HepG2 (cell line): ENCODE measurements around the gene LINGO1. TPM values are rescaled to one million over a fixed set of nuclear protein-coding genes. Genes with fewer than 3 reads are reported as not detected.

Source experiments
- ATAC-seq: fragments of 200-7000 bp; cut with Tn5 transposase; 3 replicates; pipeline ENCODE4 v1.9.1; 2020; ENCODE audit warnings: mild to moderate bottlenecking, moderate library complexity
- BruUV-seq: library from RNA; stranded (reverse); fragments of 400-500 nt; replicated peaks from 2 replicates; lab custom pipeline; 2021; lab: Mats Ljungman, UMichigan
- CTCF ChIA-PET: fragments of 300-600 bp; formaldehyde crosslinking; extraction: SDS; loops from one replicate; lab custom pipeline; 2021; ENCODE audit warnings: low total read pairs, inconsistent platforms, low intra/inter-chr PET ratio; lab: Yijun Ruan, JAX
- POLR2A ChIA-PET: fragments of 350-600 bp; sonication (Branson Sonifier 250); formaldehyde crosslinking; loops from one replicate; lab custom pipeline; 2020; ENCODE audit warnings: antibody characterized with exemption, inconsistent platforms; lab: Yijun Ruan, JAX
- DNase-seq: peaks from one replicate; pipeline ENCODE4 v3.0.0-alpha.2; 2015; ENCODE audit warnings: low spot score
- FAIRE-seq: peaks from 3 replicates; lab custom pipeline; 2011; peaks lifted over from hg19 to GRCh38; lab: Jason Lieb, UNC
- H2AFZ ChIP-seq: one replicate; pipeline ENCODE4 v1.6.1; 2011; ENCODE audit warnings: low read length, inconsistent platforms
- H3K27ac ChIP-seq: fragments of 300-600 bp; 3 replicates; pipeline ENCODE4 v1.8.0; 2011; ENCODE audit warnings: mixed run types, mild to moderate bottlenecking, mixed read lengths, low read length, inconsistent platforms; ENCODE audit not compliant: insufficient read depth; ENCODE audit errors: extremely low read length
- H3K27me3 ChIP-seq, 2 experiments: fragments of 200-600 bp in 1 of 2; 2 replicates in 1 of 2; 3 replicates in 1 of 2; pipeline versions ENCODE4 v1.6.0 to v1.8.0; 2011; ENCODE audit warnings: low read length in 2 of 2, mild to moderate bottlenecking in 2 of 2, moderate library complexity in 2 of 2, inconsistent platforms in 1 of 2; ENCODE audit not compliant: insufficient read depth in 2 of 2, control insufficient read depth in 1 of 2
- H3K36me3 ChIP-seq, 2 experiments: fragments of 200-600 bp in 1 of 2; replicated peaks in 1 of 2; 2 replicates in 1 of 2; 3 replicates in 1 of 2; pipeline versions ENCODE4 v1.5.1 to v1.8.0; 2011; ENCODE audit warnings: low read length in 2 of 2, inconsistent platforms in 1 of 2; ENCODE audit not compliant: insufficient read depth in 2 of 2, control insufficient read depth in 1 of 2
- H3K4me1 ChIP-seq: 2 replicates; pipeline ENCODE4 v1.5.1; 2012; ENCODE audit warnings: low read length, inconsistent platforms; ENCODE audit not compliant: insufficient read depth
- H3K4me2 ChIP-seq: 2 replicates; pipeline ENCODE4 v1.6.0; 2011; ENCODE audit warnings: low read depth, low read length, inconsistent platforms
- H3K4me3 ChIP-seq, 3 experiments: fragments of 200-600 bp in 1 of 3; sonication (generic), shearing (Covaris generic) in 1 of 3; replicated peaks in 1 of 3; 2 replicates each; pipeline ENCODE4 v1.5.1; 2011 to 2016; ENCODE audit warnings: low read length in 3 of 3, inconsistent platforms in 2 of 3, low read depth in 2 of 3, mild to moderate bottlenecking in 2 of 3, control low read depth in 1 of 3, mixed read lengths in 1 of 3; ENCODE audit not compliant: insufficient read depth in 1 of 3
- H3K79me2 ChIP-seq: one replicate; pipeline ENCODE4 v1.6.1; 2011; ENCODE audit warnings: low read length, inconsistent platforms; ENCODE audit not compliant: insufficient read depth
- H3K9ac ChIP-seq: 2 replicates; pipeline ENCODE4 v1.6.0; 2011; ENCODE audit warnings: mild to moderate bottlenecking, low read depth, low read length, inconsistent platforms; ENCODE audit not compliant: insufficient read depth
- H3K9me3 ChIP-seq: 2 replicates; pipeline ENCODE4 v1.5.1; 2012; ENCODE audit warnings: mild to moderate bottlenecking, low read length
- H4K20me1 ChIP-seq: 2 replicates; pipeline ENCODE4 v1.6.0; 2011; ENCODE audit warnings: inconsistent platforms, mild to moderate bottlenecking, low read length, moderate library complexity; ENCODE audit not compliant: insufficient read depth
- AHR ChIP-seq: IDR thresholded peaks from 2 replicates; pipeline ENCODE4 v1.6.1; 2018; ENCODE audit warnings: missing genetic modification reagents, missing compliant biosample characterization
- BRD4 ChIP-seq: sonication (generic); formaldehyde crosslinking; IDR thresholded peaks from 2 replicates; pipeline ENCODE4 v1.4.0; 2020; ENCODE audit warnings: missing genetic modification reagents
- CAMTA2 ChIP-seq: sonication (generic); formaldehyde crosslinking; IDR thresholded peaks from 2 replicates; pipeline ENCODE4 v1.4.0; 2020; ENCODE audit warnings: mild to moderate bottlenecking, missing genetic modification reagents, borderline replicate concordance
- CC2D1A ChIP-seq: sonication (generic); formaldehyde crosslinking; IDR thresholded peaks from 2 replicates; pipeline ENCODE4 v1.8.1; 2023; ENCODE audit warnings: mild to moderate bottlenecking, missing genetic modification reagents
- HES4 ChIP-seq: sonication (generic); formaldehyde crosslinking; IDR thresholded peaks from 2 replicates; pipeline ENCODE4 v1.9.0; 2021; ENCODE audit warnings: mild to moderate bottlenecking, missing genetic modification reagents, borderline replicate concordance
- HMGA1 ChIP-seq: sonication (generic); formaldehyde crosslinking; conservative IDR thresholded peaks from 2 replicates; pipeline ENCODE4 v1.4.0; 2020; ENCODE audit warnings: missing genetic modification reagents
- HNRNPK ChIP-seq: fragments of 200-400 bp; formaldehyde crosslinking; IDR thresholded peaks from 2 replicates; pipeline ENCODE4 v1.6.1; 2018; ENCODE audit warnings: low read length, low read depth, moderate library complexity, mild to moderate bottlenecking; ENCODE audit not compliant: poor library complexity, severe bottlenecking
- KDM2A ChIP-seq: sonication (generic); formaldehyde crosslinking; IDR thresholded peaks from 2 replicates; pipeline ENCODE4 v1.4.0; 2020; ENCODE audit warnings: low read depth, missing genetic modification reagents, borderline replicate concordance
- RAD21 ChIP-seq: fragments of 450-650 bp; formaldehyde crosslinking; IDR thresholded peaks from 2 replicates; pipeline ENCODE4 v1.5.0; 2020; ENCODE audit warnings: mild to moderate bottlenecking
- SIN3B ChIP-seq: fragments of 150-350 bp; IDR thresholded peaks from 2 replicates; pipeline ENCODE4 v1.6.1; 2014; ENCODE audit warnings: low read length
- TEAD3 ChIP-seq: optimal IDR thresholded peaks from 2 replicates; pipeline ENCODE3; 2016; ENCODE audit warnings: borderline replicate concordance
- ZFX ChIP-seq: sonication (generic); formaldehyde crosslinking; IDR thresholded peaks from 2 replicates; pipeline ENCODE4 v1.4.0; 2020; ENCODE audit warnings: mild to moderate bottlenecking, low read depth, missing genetic modification reagents, moderate library complexity
- ZNF24 ChIP-seq: fragments of 450-650 bp; IDR thresholded peaks from 2 replicates; pipeline ENCODE4 v1.6.1; 2017; ENCODE audit warnings: antibody characterized with exemption, mild to moderate bottlenecking
- ZNF549 ChIP-seq: sonication (generic); formaldehyde crosslinking; IDR thresholded peaks from 2 replicates; pipeline ENCODE4 v1.5.0; 2020; ENCODE audit warnings: missing genetic modification reagents
- WGBS: methylation state at CpG from one replicate; pipeline ENCODE4 v1.1.6; 2017; ENCODE audit warnings: low lambda C conversion rate; 5-methylcytosine and 5-hydroxymethylcytosine counted together
- in situ Hi-C: cut with HindIII; loops from 2 replicates; pipeline ENCODE4 v1.10.0; 2017; ENCODE audit warnings: low pct_unique_long_range_greater_than_20kb; ENCODE audit not compliant: extremely low pct_ligation_motif_present
- intact Hi-C: fragments of 100-400 bp; cut with micrococcal nuclease; formaldehyde crosslinking; loops from one replicate; pipeline ENCODE4 v1.10.0; 2022; ENCODE audit not compliant: unreplicated experiment
- polyA plus RNA-seq, 8 experiments: library from polyadenylated mRNA; depleted of rRNA in 3 of 8; stranded (reverse) in 7 of 8; unstranded in 1 of 8; fragments of >200 nt; fragmentation: Illumina TruSeq in 4 of 8; extraction: Trizol in 4 of 8; gene quantifications; 2 replicates each; pipeline versions ENCODE4 v1.2.1 to v1.2.3, GENCODE V29; 2011 to 2016; ENCODE audit warnings: low read depth in 4 of 8, missing spikeins in 1 of 8, mixed read lengths in 1 of 8; ENCODE audit not compliant: insufficient read depth in 1 of 8
- total RNA-seq, 5 experiments: library from RNA; depleted of rRNA; stranded (reverse); fragments of >200 nt; fragmentation: Illumina TruSeq; extraction: Trizol; gene quantifications; 2 replicates each; pipeline ENCODE4 v1.2.3, GENCODE V29; 2016; ENCODE audit warnings: low read depth in 1 of 5
- TF ChIP-seq, protein P1 (sequence below): sonication (generic); formaldehyde crosslinking; IDR thresholded peaks from 2 replicates; pipeline ENCODE4 v1.4.0; 2020; ENCODE audit warnings: mild to moderate bottlenecking, missing genetic modification reagents
- TF ChIP-seq, protein P2 (sequence below): IDR thresholded peaks from 2 replicates; pipeline ENCODE4 v1.6.1; 2016; ENCODE audit warnings: low read depth, missing genetic modification reagents, missing compliant biosample characterization

Gene LINGO1
- total and polyA plus RNA-seq, 2 of the 13 experiments (the other 11 are each of a cell fraction or from before 2014, with no cell fraction given): 0.07 TPM; not detected in 1

DNA sequence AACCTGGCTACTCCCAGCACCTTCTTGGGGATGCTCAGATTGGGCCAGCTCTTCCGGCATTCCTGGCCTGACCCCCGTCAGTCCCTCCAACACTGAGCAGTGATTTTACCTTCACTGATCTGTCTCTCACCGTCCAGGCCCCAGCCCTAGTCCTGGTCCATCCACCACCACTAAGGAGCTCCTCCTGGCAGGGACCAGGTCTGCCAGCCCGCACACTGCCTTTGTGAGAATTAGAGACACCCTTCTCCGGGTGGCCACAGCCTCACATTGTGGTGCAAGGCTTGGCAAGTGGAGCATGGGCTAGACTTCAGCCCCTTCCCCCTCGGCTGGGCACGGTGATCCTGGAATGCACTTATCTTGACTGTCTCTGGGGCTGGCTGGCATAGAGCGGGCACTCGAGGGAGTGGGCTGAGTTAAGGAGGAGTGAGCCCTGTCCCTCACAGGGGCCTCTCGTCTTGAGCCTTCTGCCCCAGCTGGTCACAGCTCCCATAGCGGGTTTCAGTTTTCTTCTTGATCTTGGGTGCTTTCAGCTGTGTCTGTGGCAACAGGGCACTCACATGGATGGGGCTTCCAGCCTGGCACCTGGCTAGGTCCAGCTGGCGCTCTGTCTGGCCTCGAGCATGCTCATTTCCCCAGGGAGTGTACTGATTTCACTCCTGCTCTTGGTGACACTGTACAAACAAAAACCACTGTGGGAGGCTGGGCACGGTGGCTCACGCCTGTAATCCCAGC, 53.9 kb downstream of the LINGO1 start:
- POLR2A ChIA-PET: no interaction called here
- H3K9ac ChIP-seq: no peak overlapping the region
- no peak overlapping the region for H3K4me2 ChIP-seq
- H3K4me1 ChIP-seq: peaks cover under 1% of the 10 kb centered on the region; the same call in 1 of the 2 replicates
- no peaks in the 10 kb centered on the region for H3K9me3 ChIP-seq
- H3K79me2 ChIP-seq: no peaks in the 10 kb centered on the region
- intact Hi-C loops (no loop called here), in situ Hi-C loops (no loop called here)
- H4K20me1 ChIP-seq: no peaks in the 10 kb centered on the region
- FAIRE-seq (no peak), ATAC-seq (no peak), DNase-seq (no peak)
- WGBS: 38% methylated on average over 11 of the region's 15 CpGs
- no peak for TF ChIP-seq SIN3B
- no peak for TF ChIP-seq ZNF24
- no peak for TF ChIP-seq HMGA1 (CRISPR knock-in tag)
- no peak for TF ChIP-seq CAMTA2 (CRISPR knock-in tag)
- TF ChIP-seq AHR (CRISPR knock-in tag): no peak
- TF ChIP-seq KDM2A: no peak
- no peak for TF ChIP-seq ZNF549 (CRISPR knock-in tag)
- no peak for TF ChIP-seq TEAD3 (CRISPR knock-in tag)
- TF ChIP-seq, protein P1, sequence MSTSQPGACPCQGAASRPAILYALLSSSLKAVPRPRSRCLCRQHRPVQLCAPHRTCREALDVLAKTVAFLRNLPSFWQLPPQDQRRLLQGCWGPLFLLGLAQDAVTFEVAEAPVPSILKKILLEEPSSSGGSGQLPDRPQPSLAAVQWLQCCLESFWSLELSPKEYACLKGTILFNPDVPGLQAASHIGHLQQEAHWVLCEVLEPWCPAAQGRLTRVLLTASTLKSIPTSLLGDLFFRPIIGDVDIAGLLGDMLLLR: no peak
- TF ChIP-seq, protein P2, sequence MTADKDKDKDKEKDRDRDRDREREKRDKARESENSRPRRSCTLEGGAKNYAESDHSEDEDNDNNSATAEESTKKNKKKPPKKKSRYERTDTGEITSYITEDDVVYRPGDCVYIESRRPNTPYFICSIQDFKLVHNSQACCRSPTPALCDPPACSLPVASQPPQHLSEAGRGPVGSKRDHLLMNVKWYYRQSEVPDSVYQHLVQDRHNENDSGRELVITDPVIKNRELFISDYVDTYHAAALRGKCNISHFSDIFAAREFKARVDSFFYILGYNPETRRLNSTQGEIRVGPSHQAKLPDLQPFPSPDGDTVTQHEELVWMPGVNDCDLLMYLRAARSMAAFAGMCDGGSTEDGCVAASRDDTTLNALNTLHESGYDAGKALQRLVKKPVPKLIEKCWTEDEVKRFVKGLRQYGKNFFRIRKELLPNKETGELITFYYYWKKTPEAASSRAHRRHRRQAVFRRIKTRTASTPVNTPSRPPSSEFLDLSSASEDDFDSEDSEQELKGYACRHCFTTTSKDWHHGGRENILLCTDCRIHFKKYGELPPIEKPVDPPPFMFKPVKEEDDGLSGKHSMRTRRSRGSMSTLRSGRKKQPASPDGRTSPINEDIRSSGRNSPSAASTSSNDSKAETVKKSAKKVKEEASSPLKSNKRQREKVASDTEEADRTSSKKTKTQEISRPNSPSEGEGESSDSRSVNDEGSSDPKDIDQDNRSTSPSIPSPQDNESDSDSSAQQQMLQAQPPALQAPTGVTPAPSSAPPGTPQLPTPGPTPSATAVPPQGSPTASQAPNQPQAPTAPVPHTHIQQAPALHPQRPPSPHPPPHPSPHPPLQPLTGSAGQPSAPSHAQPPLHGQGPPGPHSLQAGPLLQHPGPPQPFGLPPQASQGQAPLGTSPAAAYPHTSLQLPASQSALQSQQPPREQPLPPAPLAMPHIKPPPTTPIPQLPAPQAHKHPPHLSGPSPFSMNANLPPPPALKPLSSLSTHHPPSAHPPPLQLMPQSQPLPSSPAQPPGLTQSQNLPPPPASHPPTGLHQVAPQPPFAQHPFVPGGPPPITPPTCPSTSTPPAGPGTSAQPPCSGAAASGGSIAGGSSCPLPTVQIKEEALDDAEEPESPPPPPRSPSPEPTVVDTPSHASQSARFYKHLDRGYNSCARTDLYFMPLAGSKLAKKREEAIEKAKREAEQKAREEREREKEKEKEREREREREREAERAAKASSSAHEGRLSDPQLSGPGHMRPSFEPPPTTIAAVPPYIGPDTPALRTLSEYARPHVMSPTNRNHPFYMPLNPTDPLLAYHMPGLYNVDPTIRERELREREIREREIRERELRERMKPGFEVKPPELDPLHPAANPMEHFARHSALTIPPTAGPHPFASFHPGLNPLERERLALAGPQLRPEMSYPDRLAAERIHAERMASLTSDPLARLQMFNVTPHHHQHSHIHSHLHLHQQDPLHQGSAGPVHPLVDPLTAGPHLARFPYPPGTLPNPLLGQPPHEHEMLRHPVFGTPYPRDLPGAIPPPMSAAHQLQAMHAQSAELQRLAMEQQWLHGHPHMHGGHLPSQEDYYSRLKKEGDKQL (CRISPR knock-in tag): no peak
- TF ChIP-seq RAD21 (CRISPR knock-in tag): no peak
- no peak for TF ChIP-seq CC2D1A (CRISPR knock-in tag)
- TF ChIP-seq HES4 (CRISPR knock-in tag): no peak
- no peak for TF ChIP-seq ZFX (CRISPR knock-in tag)
- no peak for TF ChIP-seq HNRNPK
- TF ChIP-seq BRD4: no peak
- H3K4me3 ChIP-seq: no peak overlapping the region
- no TSS peak for BruUV-seq
- CTCF ChIA-PET: no interaction called here
- H2AFZ ChIP-seq: no peak overlapping the region
- H3K27me3 ChIP-seq: peaks cover 3 to 47% of the 10 kb centered on the region in 2 experiments; a peak in 4 of 5 replicates
- no peak overlapping the region for H3K27ac ChIP-seq
- no peaks in the 10 kb centered on the region for H3K36me3 ChIP-seq
